Measurements from ENCODE around the gene NSUN2.
"Not testable (repeated sequence)": the region's sequence is repeated elsewhere in the genome, so short reads cannot be mapped to it uniquely, and the experiment has no call there.

The NSUN2 gene

DNA sequence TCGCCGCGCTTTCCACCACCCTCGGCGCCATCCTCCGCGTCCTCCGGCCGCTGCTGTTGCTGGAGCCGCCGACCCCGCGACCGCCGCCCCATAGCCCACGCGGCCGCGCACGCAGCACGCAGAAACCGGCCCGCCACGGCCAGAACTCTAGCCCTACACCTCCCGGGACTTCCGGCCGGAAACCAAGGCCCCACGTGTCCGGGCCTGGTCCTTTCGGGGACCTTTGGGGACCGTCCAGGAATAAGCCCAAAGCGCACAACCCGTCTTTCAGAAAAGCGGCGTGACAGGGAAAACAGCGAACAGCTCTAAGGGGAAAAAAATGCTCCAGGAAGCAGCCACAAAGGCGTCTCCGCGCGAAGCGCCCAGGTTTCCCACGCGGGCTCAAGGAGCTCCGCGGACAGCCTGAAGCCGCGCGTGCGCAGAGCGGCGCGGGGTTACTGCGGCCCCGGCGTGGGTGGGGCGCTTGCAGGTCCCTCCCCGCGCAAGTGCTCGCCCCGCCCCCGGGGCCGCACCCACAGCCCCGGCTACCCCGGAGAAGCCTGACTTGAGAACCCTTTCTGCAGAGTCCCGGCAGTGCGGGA, at the start of gene NSUN2, which contains the start of gene SRD5A1:
TSS of gene NSUN2 (minus strand) at position 157 of the 581 bp plus-strand sequence. CDS start at position 92, 65 bp downstream.
TSS of gene SRD5A1 (plus strand) at position 553 of the 581 bp plus-strand sequence. CDS start 137 bp downstream, outside the sequence.
- peak; percentile 99 for DNase-seq (ENCODE audit: low spot score)

DNA sequence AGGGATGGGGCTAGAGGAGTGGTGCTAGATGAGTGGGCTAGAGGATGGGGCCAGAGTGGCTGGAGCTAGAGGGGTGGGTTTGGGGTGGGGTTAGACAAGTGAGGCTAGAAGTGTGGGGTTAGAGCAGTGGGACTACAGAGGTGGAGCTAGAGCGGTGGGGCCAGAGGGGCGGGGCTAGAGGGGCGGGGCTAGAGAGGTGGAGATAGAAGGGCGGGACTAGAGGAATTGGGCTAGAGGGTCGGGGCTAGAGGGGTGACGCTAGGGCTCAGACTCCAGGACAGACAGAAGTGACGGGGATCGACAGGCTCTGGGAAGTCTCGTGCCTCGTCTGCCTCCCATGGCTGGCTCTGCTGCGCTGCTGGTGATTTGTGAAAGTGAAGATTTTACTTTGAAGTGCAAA, 49.4 kb upstream of the NSUN2 start:
- peak; percentile 52 for DNase-seq (ENCODE audit: low spot score)

DNA sequence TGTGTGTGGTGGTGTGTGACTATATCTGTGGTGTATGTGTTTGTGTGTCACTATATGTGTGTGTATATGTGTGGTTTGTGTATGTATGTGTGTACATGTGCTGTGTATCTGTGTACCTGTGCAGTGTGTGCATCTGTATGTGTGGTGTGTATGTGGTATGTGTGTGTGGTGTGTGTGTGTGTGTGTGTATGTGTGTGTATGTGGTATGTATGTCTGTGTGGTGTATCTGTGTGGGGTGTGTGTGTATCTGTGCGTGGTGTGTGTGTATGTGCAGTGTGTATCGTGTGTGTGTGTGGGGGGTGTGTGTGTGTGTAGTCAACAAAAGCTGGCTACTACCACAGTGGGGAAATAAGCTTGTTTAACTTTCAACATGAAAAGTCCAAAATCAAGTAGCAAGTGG, 48.8 kb upstream of the NSUN2 start:
- DNase-seq (ENCODE audit: low spot score) = no peak

DNA sequence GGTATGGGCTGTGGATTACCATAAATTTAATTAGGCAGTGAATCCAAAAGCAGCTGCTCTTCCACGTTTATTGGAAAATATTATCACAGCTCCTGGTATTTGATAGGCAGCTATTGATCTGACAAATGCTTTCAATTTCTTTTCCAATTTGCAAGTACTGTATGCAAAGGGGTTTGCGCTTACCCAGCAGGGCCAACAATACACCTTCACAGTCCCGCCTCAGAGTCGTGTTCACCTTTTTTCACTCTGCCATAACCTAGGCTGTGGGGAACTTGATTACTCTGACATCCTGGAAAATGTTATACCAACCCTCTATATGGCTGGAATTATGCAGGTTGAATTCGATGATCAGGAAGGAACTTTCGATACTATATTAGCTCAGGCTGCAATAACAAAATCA, 48.1 kb upstream of the NSUN2 start:
- no peak for DNase-seq (ENCODE audit: low spot score)

DNA sequence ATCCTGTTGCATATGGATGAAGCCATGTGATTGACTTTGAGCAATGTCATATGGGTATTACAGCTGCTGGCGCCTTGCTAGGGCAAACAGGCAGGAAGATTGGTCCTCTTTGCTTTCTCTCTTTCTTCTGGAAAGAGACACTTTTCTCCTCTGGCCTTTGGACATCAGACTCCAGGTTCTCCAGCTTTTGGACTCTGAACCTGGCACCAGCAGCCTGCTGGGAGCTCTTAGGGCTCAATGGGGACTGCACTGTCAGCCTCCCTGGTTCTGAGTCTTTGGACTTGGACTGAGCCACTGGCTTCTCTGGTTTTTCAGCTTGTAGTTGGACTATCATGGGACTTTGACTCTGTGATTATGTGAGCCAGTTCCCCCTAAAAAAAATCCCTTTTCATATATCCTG, 45.5 kb upstream of the NSUN2 start:
- DNase-seq (ENCODE audit: low spot score) = no peak

DNA sequence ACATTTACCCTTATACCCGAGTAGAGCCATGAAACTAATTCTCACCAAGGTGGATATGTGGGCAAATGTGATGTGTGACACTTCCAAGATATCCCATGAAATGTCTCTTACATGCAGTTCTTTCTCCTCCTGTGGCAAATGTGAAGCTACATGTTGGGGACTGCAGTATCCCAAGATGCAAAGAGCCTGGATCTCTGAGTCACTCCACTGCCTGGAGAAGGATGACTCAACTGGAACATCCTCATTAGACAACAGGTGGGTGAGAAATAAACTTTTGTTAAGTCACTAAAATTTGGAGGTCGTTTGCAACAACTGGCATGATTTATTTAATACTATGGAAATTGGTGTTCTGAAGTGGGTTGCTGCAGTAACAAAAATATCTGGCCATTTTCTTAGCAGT, 43.9 kb upstream of the NSUN2 start:
- no peak for DNase-seq (ENCODE audit: low spot score)

DNA sequence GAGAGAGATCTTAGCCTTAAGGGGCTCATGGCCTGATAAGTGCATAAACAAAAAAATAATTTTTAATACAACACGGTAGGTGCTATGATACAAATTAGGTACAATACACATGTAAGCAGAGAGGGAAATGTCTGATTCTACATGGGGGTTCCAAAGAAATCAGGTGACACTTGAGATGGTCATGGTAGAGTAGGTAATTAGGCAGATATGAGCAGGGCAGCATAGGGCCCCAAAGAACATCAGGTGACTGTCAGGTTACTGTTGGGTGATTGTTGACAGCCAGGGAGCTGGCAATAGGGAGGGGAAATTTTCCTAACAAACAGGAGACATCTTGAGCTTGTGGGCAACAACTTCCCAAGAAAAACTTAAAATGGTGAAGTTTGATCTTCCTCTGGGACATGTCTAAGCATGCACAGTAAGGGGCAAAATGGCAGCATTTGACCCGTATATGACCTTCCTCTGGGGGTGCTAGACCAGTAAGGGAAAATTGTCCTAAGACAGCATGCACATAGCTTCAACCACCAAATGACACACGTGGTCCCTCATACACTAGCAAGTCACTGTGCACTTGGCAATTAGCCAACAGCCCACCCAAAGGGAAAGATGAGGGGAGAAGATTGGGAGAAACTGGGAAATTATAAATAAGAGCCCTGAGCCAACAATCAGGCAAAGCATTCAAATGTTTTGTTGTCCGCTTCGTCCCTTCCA, 43.1 kb upstream of the NSUN2 start:
- DNase-seq (ENCODE audit: low spot score) = no peak

DNA sequence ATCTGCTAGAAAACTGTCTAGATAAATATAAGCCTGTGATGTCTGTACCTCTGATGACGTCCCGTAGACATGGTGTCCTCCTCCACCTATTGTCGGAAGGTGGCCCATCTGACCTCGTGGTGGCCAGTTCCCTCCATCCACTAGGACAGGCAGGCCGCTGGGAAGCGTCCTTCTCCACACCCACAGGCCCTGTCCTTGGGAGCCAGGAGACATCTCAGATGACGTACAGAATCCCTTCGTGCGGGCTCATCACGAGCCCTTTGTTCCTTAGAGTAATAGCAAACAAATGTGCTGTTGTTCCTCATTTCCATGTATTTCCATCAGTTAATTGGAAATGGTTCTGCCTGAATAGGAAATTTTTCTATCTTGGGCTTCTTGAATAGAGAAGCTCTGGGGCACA, 42.0 kb upstream of the NSUN2 start:
- DNase-seq (ENCODE audit: low spot score) = no peak

DNA sequence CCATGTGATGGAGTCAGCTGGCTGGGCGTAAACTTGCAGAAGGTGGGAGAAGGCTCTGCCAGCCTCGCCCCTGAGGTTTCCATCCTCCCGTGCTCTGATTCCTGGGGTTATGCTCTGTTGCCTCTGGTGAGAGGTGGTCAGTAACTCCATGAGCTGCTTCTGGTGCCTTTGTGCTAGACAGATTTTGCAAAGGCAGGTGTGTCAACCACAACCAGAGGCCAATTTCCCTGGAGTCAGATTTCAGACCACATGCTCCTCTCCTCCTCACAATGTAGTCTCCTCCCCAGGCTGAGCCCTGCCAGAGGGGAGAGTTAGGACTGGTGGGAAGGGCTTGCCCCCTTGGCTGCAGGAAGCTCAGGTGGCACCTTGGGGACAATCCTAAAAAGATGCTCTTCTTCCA, 41.6 kb upstream of the NSUN2 start:
- DNase-seq (ENCODE audit: low spot score) = no peak

DNA sequence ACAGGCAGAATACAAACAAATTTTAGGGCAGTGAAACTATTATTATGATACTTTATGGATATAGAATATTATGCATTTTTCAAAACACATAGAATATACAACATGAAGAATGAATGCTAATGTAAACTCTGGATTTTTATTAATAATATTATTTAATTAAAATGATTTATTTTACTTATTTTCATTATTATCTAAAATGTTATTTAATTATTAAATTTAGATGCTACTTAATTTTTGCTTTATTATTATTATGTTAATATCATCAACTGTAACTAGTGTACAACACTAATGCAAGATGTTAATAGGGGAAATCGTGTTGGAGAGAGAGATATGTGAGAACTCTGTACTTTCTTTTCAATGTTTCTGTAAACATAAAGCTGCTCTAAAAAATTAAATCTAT, 41.1 kb upstream of the NSUN2 start:
- DNase-seq (ENCODE audit: low spot score) = no peak

DNA sequence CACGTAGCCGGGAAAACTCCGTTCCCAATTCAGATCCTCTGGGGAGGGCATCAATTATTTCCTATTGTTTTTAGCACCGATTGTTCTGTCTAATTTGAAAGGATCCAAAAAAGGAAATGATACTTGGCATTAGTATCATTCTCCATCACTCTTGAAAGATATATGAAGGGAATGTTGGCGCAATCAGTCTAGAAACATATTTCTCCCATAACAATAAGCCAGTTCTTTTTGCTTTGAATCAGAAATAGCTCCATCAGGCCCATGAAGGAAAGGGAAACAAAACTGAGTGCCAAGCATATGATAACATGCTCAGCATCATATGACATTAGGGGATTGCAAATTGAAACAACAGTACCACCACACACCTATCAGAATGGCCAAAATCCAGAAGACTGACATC, 40.2 kb upstream of the NSUN2 start:
- DNase-seq (ENCODE audit: low spot score) = no peak

DNA sequence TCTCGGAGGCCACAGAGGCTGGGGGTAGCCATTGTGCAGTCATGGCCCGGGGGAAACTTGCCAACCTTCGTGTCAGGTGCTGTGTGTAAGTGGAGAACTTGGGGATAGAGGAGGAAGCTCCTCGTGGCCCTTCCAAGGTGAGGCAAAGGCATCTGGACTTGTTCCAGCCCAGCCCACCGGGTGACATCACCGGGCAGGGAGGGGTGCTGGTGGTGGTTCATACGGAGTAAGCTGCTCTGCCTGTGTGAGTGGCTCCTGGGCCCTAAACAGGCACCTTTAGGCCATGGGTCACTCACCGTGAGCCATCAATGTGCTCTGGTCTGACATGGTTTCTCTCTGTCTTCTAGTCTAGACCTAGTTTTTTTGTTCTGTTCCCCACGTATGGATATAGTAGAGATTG, 35.9 kb upstream of the NSUN2 start:
- DNase-seq (ENCODE audit: low spot score) = not testable (repeated sequence)

DNA sequence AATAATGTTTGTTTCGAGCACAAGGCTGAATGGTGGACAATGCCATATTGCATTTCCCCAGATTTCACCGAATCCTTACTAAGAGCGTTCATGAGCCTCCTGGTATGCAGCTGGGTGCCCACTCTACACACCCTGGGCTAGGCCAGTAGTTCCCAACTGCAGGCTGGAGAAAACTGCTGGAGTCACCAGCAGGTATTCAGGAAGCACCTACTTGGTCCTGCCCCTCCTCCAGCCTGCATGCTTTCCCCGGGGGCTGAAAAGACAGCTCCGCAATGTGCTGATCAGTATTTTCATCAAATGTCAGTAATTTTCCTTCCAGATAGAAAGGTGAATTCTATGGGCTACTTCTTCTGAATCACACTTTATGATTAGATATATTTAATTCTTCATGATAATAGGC, 34.8 kb upstream of the NSUN2 start:
- no peak for DNase-seq (ENCODE audit: low spot score)

DNA sequence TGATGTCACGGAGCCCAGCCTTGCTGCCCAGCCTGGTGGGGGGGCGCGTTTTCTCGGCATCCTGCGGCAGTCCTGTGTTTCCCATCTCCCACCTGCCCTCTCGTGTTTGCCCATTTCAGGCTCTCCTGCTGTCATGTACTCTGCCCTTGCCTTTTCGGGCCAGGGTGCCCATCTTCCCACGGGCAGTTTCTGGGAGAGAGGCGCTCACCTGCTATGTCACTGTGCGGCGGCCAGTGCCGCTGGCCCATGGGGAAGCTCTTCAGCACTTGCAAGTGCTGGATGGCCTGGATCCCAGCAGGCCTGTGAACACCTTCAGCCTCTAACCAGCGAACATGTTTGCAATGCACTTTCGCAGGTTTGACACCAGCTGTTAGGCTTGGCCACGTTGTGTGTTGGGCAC, 33.9 kb upstream of the NSUN2 start:
- DNase-seq (ENCODE audit: low spot score) = no peak

DNA sequence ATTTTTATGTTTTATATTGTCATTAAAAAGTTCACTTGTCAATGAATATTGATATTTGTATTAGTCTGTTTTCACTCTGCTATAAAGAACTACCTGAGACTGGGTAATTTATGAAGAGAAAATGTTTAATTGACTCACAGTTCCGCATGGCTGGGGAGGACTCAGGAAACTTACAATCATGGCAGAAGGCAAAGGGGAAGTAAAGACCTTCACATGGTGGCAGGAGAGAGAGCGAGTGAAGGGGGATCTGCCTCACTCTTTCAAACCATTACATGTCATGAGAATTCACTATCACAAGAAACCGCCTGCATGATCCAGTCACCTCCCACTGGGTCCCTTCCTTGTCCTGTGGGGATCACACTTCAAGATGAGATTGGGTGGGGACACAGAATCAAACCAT, 27.8 kb upstream of the NSUN2 start:
- no peak for DNase-seq (ENCODE audit: low spot score)

DNA sequence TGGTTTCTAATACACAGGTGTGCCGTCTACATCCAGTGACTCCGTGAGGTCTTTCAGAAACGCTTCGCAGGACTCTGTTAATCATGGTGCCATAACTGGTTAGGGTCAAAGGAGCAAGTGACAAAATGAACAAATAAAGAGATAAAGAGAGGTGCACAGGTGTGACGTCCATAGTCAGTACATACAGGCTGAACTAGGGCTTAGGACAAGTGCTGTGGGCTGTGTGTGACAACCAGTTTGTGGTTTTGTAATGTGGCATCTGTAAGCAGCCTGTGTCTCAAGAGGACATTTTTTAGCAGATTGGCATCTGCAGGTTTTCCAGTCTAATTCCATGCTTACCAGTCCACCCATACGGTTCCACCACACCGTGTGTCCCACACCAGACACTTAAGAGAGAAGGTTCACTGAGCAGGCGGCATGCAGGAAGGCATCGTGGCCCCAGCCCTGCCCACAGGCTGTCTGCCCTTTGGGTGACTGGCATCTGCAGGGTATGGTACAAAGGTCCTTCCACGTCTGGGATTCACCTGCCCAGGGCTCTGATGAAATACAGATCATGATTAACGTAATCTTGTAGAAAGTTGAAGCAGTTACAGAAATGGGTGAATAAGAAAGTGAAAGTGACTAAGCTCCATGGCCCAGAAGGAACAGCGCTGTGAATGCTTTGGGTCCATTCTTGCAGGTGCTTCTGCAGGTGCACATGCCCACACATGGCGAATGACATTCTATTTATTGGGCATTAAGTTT, 27.3 kb upstream of the NSUN2 start:
- no peak for DNase-seq (ENCODE audit: low spot score)

DNA sequence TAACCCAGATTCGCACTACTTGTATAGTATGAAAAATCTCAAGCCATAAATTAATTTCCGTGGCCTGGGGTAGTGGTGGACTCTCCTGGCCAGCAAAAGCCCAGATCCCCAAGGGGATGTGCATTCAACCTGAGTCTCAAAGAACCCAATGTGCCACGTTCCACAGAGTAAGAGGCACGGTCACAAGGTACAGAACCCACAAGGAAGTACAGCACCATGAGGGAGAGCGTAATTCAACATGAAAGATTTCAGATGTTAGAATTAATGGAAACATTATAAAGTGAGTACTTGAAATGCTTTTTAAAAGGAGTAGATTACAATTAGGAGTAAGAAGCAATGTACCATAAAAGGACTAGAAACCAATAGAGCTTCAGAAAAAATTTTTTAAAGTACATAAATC, 23.8 kb upstream of the NSUN2 start:
- DNase-seq (ENCODE audit: low spot score) = no peak

DNA sequence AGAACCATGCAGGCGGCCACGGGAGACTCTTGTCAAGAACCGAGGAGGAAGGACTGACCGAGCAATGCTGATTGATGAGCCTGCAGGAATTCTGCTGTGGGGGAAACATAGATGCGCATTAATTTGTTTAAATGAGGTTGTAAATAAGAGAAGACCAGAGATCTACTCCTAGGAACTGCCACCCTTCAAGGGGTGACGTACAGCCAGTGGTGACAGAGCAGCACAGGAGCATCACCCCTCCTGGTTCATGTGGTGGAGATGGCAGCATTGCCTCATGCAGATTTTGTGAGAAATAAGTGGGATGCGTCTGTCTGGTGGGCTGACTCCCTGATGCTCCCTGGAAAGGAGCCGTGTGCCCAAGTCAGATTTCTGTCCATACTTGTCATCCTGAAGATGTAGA, 22.6 kb upstream of the NSUN2 start:
- DNase-seq (ENCODE audit: low spot score) = no peak

DNA sequence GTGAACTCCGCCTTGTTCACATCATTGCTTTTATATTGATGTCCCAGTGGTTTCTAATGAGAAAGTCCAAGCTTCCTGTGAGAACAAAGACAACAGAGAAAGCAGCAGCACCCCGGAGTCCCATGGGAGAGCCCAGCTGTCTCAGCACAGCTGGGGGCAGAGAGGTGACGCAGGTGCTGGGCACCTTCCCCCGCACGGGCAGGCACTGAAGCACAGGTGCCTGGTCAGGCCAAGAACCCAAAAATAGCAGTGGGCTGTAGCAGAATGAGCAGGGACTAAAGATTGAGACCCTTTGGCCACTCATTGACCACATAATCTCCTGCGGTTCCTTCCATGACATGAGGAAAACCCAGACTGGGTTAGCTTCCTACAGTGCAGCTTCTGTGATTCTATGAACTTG, 19.2 kb upstream of the NSUN2 start:
- no peak for DNase-seq (ENCODE audit: low spot score)

DNA sequence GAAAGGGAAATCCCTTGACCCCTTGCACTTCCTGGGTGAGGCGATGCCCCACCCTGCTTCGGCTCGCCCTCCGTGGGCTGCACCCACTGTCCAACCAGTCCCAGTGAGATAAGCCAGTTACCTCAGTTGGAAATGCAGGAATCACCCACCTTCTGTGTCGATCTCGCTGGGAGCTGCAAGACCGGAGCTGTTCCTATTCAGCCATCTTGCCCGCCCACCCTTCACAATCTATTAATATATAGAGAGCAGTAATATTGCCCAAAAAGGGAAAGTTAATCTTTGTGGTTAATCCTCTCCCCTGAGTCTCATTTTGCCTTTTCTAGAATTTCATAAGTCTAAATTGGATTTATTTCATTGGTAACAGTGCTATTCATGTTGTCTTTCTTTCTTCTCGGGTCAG, 16.8 kb upstream of the NSUN2 start:
- DNase-seq (ENCODE audit: low spot score) = no peak

DNA sequence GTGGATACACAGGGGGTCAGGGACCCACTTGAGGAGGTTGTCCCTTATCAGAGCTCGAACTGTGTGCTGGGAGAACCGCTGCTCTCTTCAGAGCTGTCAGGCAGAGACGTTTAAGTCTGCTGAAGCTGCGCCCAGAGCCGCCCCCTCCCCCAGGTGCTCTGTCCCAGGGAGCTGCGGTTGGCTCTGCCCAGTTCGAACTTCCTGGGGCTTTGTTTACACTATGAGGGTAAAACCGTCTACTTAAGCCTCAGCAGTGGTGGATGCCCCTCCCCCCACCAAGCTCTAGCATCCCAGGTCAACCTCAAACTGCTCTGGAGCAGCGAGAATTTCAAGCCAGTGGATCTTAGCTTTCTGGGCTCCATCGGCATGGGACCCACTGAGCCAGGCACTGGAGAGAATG, 16.3 kb upstream of the NSUN2 start:
- no peak for DNase-seq (ENCODE audit: low spot score)

DNA sequence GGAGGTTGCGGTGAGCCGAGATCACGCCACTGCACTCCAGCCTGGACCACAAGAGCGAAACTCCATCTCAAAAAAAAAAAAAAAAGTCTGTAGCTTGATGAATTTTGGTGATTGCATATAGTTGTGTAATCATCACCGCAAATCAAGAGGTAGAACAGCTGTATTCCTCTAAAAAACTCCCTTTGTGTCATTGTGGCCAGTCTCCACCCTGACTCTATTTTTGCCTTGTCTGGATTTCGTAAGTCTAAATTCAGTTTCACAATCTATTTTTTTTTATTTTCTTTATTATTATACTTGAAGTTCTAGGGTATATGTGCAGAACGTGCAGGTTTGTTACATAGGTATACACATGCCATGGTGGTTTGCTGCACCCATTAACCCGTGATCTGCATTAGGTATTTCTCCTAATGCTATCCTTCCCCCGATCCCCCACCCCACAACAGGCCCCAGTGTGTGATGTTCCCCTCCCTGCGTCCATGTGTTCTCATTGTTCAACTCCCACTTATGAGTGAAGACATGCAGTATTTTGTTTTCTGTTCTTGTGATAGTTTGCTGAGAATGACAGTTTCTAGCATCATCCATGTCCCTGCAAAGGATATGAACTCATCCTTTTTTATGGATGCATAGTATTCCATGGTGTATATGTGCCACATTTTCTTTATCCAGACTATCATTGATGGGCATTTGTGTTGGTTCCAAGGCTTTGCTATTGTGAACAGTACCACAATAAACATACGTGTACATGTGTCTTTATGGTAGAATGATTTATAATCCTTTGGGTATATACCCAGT, 12.9 kb upstream of the NSUN2 start:
- DNase-seq (ENCODE audit: low spot score) = not testable (repeated sequence)

All from iPS-NIHi11 (cell line).